HepG2 (cell line): ENCODE data around the gene MBTPS1. TPM values are rescaled to one million over a fixed set of nuclear protein-coding genes. Genes with fewer than 3 reads are reported as not detected.

Source experiments
- ATF6 ChIP-seq: sonication (generic); formaldehyde crosslinking; conservative IDR thresholded peaks from 2 replicates; pipeline ENCODE4 v1.4.0; 2020; ENCODE audit warnings: missing genetic modification reagents
- EZH2 ChIP-seq: conservative IDR thresholded peaks from 2 replicates; pipeline ENCODE4 v1.6.1; 2012; ENCODE audit warnings: mild to moderate bottlenecking, low read depth, low read length, moderate library complexity
- GMEB2 ChIP-seq: IDR thresholded peaks from 2 replicates; pipeline ENCODE4 v1.6.1; 2016; ENCODE audit warnings: missing biosample characterization, missing genetic modification reagents, low read depth
- HES4 ChIP-seq: sonication (generic); formaldehyde crosslinking; IDR thresholded peaks from 2 replicates; pipeline ENCODE4 v1.9.0; 2021; ENCODE audit warnings: mild to moderate bottlenecking, missing genetic modification reagents, borderline replicate concordance
- KLF16 ChIP-seq, 2 experiments: sonication (generic) in 1 of 2; formaldehyde crosslinking in 1 of 2; IDR thresholded peaks; 2 replicates each; pipeline versions ENCODE4 v1.6.1 to v1.8.0; 2016 to 2023; ENCODE audit warnings: missing genetic modification reagents in 2 of 2, missing compliant biosample characterization in 1 of 2
- MLXIP ChIP-seq: sonication (generic); formaldehyde crosslinking; IDR thresholded peaks from 2 replicates; pipeline ENCODE4 v1.9.0; 2021; ENCODE audit warnings: missing genetic modification reagents, borderline replicate concordance
- NR0B2 ChIP-seq: sonication (generic); formaldehyde crosslinking; IDR thresholded peaks from 2 replicates; pipeline ENCODE4 v1.4.0; 2020; ENCODE audit warnings: mild to moderate bottlenecking, missing genetic modification reagents
- PRDM15 ChIP-seq: sonication (generic); formaldehyde crosslinking; IDR thresholded peaks from 2 replicates; pipeline ENCODE4 v1.4.0; 2020; ENCODE audit warnings: missing genetic modification reagents
- TRIM24 ChIP-seq: sonication (generic); formaldehyde crosslinking; IDR thresholded peaks from 2 replicates; pipeline ENCODE4 v1.8.0; 2022; ENCODE audit warnings: mild to moderate bottlenecking, missing genetic modification reagents
- ZBTB33 ChIP-seq: sonication (generic); formaldehyde crosslinking; IDR thresholded peaks from 2 replicates; pipeline ENCODE4 v1.4.0; 2020; ENCODE audit warnings: missing genetic modification reagents
- ZNF691 ChIP-seq: sonication (generic); formaldehyde crosslinking; IDR thresholded peaks from 2 replicates; pipeline ENCODE4 v1.4.0; 2020; ENCODE audit warnings: missing genetic modification reagents, low read depth, mild to moderate bottlenecking, borderline replicate concordance
- ZSCAN20 ChIP-seq: sonication (generic); formaldehyde crosslinking; IDR thresholded peaks from 2 replicates; pipeline ENCODE4 v1.4.0; 2020; ENCODE audit warnings: missing genetic modification reagents, mild to moderate bottlenecking, borderline replicate concordance
- polyA plus RNA-seq, 8 experiments: library from polyadenylated mRNA; depleted of rRNA in 3 of 8; stranded (reverse) in 7 of 8; unstranded in 1 of 8; fragments of >200 nt; fragmentation: Illumina TruSeq in 4 of 8; extraction: Trizol in 4 of 8; gene quantifications; 2 replicates each; pipeline versions ENCODE4 v1.2.1 to v1.2.3, GENCODE V29; 2011 to 2016; ENCODE audit warnings: low read depth in 4 of 8, missing spikeins in 1 of 8, mixed read lengths in 1 of 8; ENCODE audit not compliant: insufficient read depth in 1 of 8
- total RNA-seq, 5 experiments: library from RNA; depleted of rRNA; stranded (reverse); fragments of >200 nt; fragmentation: Illumina TruSeq; extraction: Trizol; gene quantifications; 2 replicates each; pipeline ENCODE4 v1.2.3, GENCODE V29; 2016; ENCODE audit warnings: low read depth in 1 of 5

MBTPS1 gene
- total and polyA plus RNA-seq, 2 of the 13 experiments (the other 11 are each of a cell fraction or from before 2014, with no cell fraction given), result 56.7 to 91.3 TPM

- TF ChIP-seq NR0B2, result peak; percentile 33; the same call in 1 of the 2 replicates
- no peak for TF ChIP-seq EZH2
- TF ChIP-seq HES4, result peak; percentile 62; the same call in 1 of the 2 replicates
- TF ChIP-seq PRDM15 (CRISPR knock-in tag), result no peak
- peak; percentile 63; the same call in 1 of the 2 replicates for TF ChIP-seq GMEB2
- TF ChIP-seq TRIM24 (CRISPR knock-in tag), result no peak
- no peak for TF ChIP-seq ZBTB33 (CRISPR knock-in tag)
- 0 out of 2 replicates have a peak, but pooled peaks have one; percentile 58 for TF ChIP-seq ZSCAN20 (CRISPR knock-in tag)
- TF ChIP-seq MLXIP, result no peak
- no peak for TF ChIP-seq KLF16 (CRISPR knock-in tag; IDR thresholded peaks at IDR 0.05)
- no peak for TF ChIP-seq ATF6 (CRISPR knock-in tag)
- TF ChIP-seq ZNF691, result no peak
These were observed 28.3 kb upstream of the MBTPS1 start, which contains the start of the genes DNAAF1 and HSDL1 (continued) for GRCh38 chr16:84144859-84145639.
